GM18508 (cell line): ENCODE results near the gene SAMD11.

Experiments
- ATAC-seq: cut with Tn5 transposase; IDR thresholded peaks from one replicate; pipeline ENCODE4 v1.9.1; 2021; ENCODE audit warnings: moderate number of reproducible peaks; ENCODE audit not compliant: insufficient read depth, unreplicated experiment

The SAMD11 gene

GRCh38 chr1:915295-916172 lies 8.2 kb upstream of the SAMD11 start:
- ATAC-seq, result no peak

GRCh38 chr1:916173-917075 lies 7.3 kb upstream of the SAMD11 start:
- no peak for ATAC-seq

GRCh38 chr1:917076-917459 lies 6.7 kb upstream of the SAMD11 start:
- no peak for ATAC-seq

- no peak for ATAC-seq
These were observed 6.1 kb upstream of the SAMD11 start for GRCh38 chr1:917466-918091.

- ATAC-seq, result no peak
These were observed 5.4 kb upstream of the SAMD11 start for GRCh38 chr1:918353-918752.

- no peak for ATAC-seq
These were observed 4.9 kb upstream of the SAMD11 start for GRCh38 chr1:918843-919242.

GRCh38 chr1:919271-919872 lies 4.4 kb upstream of the SAMD11 start:
- ATAC-seq, result no peak

- no peak for ATAC-seq
These were observed 3.7 kb upstream of the SAMD11 start for GRCh38 chr1:920010-920409.

GRCh38 chr1:920521-920920 lies 3.2 kb upstream of the SAMD11 start:
- no peak for ATAC-seq

GRCh38 chr1:921011-921837 lies 2.5 kb upstream of the SAMD11 start:
- ATAC-seq, result no peak

GRCh38 chr1:923991-924655 lies 400 bp downstream of the SAMD11 start:
- no peak for ATAC-seq

GRCh38 chr1:924656-925560 lies 1.2 kb downstream of the SAMD11 start:
- ATAC-seq, result no peak

- no peak for ATAC-seq
These were observed 2.1 kb downstream of the SAMD11 start for GRCh38 chr1:925561-926421.

GRCh38 chr1:927234-927633 lies 3.5 kb downstream of the SAMD11 start:
- no peak for ATAC-seq

- no peak for ATAC-seq
These were observed 4.0 kb downstream of the SAMD11 start for GRCh38 chr1:927748-928147.

GRCh38 chr1:928825-929661 lies 5.3 kb downstream of the SAMD11 start:
- no peak for ATAC-seq
